Activated CD8-positive, alpha-beta memory T cell treated with anti-CD3 and anti-CD28 coated beads, Interleukin-2, amount 50 U/mL, for 1 hour (primary cell): ENCODE measurements around the gene THSD8.

Source experiments
- DNase-seq: peaks from one replicate; pipeline ENCODE4 v3.0.0-alpha.2; 2020; ENCODE audit errors: extremely low read depth

The THSD8 gene

DNA sequence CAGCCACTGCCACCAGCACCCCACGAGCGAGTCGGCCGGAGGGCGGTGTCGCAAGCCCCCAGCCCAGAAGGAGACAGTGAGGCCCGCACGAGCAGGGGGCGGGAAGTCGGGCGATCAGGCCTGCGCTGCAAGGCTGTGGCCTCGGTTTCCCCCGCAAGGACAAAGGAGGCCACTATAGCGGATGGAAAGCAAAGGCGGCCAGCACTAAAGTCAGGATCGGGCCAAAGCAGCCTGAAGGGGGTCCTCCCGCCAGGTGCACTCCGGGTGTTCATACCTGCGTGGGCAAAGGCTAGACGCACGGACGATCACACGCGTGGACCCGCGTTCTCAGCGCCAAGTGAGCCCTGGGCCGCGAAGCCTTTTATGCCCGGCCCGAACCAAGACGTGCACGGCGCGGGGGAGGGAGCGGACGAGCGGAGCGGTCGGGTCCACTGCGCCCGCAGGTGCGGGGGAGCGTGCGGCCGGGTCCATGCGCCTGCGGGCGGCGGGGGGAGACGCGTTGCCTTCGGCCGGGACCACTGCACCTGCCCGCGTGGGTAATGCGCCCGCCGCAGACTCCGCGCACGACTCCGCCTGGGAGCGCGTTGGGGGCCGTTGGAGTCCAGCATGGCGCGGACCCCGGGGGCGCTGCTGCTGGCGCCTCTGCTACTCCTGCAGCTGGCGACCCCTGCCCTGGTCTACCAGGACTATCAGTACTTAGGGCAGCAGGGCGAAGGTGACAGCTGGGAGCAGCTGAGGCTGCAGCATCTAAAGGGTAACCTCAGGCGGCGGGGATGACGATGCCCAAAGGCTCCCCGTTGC, at the start of gene THSD8, which contains the start of gene PRDX2:
Gene THSD8, plus strand, starts transcription at position 604 of the 801 bp plus-strand sequence. Its CDS starts 3 bp downstream, at position 607.
Gene PRDX2, minus strand, starts transcription at position 335 of the 801 bp plus-strand sequence. CDS start 539 bp downstream, outside the sequence.
- no peak for DNase-seq

DNA sequence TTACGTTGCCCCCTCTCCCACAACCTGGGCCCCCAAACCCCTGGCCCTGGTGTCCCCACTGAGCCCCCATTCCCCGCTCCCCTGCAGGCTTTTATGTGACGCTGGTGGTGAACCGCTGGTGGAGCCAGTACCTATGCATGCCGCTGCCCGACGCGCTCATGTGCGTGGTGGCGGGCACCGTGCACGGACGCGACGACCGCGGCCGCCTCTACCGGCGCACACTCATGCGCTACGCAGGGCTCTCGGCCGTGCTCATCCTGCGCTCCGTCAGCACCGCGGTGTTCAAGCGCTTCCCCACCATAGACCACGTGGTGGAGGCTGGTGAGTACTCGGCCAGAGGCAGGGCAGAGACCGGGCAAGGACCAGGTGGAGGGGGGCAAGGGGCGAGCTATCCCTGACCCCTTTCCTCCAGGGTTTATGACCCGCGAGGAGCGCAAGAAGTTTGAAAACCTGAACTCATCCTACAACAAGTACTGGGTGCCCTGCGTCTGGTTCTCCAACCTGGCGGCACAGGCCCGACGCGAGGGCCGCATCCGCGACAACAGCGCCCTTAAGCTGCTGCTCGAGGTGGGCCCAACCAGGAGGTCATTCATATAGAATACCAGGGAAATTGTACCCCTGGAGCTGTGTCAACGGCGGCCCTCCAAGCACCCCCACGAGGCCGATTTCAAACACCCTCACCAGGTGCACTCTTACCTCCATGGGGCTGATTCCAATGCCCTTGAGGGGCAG, 47.2 kb upstream of the THSD8 start:
- no peak for DNase-seq

DNA sequence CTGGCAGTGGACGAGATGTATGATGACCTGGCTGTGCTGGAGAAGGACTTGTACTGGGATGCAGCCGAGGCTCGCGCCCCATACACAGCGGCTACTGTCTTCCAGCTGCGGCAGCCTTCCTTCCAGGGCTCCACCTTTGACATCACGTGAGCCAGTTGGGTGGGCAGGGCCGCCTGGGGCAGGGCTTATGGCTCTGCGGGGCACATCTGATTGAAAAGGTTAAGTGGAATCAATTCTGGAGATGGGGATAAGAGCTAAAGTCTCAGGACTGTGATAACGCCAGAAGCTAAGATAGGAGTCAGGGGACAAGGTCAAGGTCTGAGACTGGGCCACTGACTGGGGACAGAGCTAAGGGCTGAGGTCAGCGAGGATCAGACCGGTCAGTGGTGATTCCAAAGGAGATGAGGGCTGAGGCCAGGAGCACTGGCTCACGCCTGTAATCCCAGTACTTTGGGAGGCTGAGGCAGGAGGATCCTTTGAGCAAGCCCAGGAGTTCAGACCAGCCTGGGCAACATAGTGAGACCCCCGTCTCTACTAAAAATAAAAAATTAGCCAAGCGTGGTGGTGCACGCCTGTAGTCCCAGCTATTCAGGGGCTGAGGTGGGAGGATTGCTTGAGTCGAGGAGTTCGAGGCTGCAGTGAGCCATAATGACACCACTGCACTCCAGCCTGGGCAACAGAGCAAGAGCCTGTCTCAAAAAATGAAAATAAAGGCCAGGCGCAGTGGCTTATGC, 45.6 kb upstream of the THSD8 start:
- no peak for DNase-seq

GRCh38 chr19:12757544-12758274, 44.2 kb upstream of the THSD8 start:
- no peak for DNase-seq

DNA sequence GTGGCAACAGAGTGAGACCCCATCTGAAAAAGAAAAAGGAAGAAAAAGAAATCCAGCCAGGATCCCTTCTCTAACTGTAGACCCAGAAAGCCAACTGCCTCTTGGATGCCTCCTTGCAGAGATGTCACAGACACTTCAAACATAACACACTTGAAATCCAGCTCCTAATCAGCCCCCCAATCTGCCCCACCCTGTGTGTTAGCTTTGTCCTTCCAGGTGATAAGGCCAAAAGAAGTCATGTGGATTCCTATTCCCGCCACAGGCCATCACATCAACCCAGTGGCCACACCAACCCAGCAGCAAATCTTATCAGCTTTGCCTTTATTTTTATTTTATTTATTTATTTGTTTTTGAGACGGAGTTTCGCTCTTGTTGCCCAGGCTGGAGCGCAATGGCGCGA, 42.2 kb upstream of the THSD8 start:
- DNase-seq: no peak

DNA sequence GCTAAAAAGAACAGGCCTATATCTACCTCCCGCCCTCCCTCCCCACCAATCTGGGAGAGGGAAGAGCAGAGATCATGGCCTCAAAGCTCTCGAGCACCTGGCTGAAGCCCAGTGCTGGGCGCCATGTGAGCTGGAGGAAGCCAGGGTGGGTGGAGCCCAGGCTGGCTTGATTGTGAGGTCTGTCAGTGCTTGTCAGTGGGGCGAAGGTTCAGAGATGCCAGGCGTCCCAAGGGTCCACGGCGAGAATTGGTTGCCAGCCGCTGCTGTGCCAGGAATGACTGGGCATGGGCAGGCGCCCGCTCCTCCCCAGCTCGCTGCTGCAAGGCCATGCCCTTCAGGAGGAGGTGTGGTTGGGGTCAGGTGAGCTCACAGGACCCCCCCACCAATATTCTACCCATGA, 38.8 kb upstream of the THSD8 start:
- DNase-seq: no peak

GRCh38 chr19:12764698-12765097, 37.2 kb upstream of the THSD8 start:
- DNase-seq: no peak

DNA sequence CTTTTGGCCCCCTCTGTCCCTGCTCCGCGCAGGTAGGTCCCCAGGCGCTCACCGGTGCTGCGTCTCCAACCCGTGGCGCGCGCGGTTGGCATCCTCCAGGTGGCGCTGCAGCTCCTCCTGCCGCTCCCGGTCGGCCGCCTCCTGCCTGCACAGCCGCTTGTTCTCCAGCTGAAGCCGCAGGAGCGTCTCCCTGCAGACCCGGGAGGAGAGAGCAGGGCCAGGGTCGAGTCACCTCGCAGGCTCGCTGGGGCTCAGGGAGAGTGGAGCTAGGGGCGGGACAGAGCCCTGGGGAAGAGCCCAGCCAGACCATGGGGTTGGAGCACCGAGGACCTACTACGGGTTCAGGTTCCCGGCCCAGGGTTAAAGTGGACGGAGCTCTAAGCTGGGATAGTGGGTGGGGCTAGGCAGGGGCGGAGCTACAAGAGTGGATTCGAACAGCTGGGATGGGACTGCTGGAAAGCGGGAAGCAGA, 35.8 kb upstream of the THSD8 start:
- no peak for DNase-seq

GRCh38 chr19:12767150-12767549, 34.7 kb upstream of the THSD8 start:
- DNase-seq: no peak

GRCh38 chr19:12767666-12768065, 34.2 kb upstream of the THSD8 start:
- DNase-seq: no peak

GRCh38 chr19:12769689-12770088, 32.2 kb upstream of the THSD8 start:
- DNase-seq: no peak

GRCh38 chr19:12770922-12771321, 30.9 kb upstream of the THSD8 start:
- no peak for DNase-seq

GRCh38 chr19:12772323-12772722, 29.5 kb upstream of the THSD8 start:
- DNase-seq: no peak

DNA sequence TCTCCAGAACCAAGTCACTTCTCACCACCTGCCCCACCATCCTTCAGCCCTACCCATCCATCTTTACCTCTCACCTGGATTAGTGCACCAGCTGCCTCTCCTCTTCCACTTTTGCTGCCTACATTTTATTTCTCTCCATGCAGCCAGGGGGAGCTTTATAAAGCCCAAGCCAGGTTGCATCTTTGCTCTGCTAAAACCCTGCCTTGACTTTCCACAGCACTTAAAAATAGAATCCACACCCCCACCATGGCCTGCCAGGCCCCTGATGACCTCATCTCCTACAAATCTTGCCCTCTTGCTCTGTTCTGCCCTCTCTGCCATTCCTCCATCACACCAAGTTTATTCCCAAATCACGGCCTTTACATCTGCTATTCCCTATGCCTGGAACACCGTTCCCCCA, 28.3 kb upstream of the THSD8 start:
- no peak for DNase-seq

DNA sequence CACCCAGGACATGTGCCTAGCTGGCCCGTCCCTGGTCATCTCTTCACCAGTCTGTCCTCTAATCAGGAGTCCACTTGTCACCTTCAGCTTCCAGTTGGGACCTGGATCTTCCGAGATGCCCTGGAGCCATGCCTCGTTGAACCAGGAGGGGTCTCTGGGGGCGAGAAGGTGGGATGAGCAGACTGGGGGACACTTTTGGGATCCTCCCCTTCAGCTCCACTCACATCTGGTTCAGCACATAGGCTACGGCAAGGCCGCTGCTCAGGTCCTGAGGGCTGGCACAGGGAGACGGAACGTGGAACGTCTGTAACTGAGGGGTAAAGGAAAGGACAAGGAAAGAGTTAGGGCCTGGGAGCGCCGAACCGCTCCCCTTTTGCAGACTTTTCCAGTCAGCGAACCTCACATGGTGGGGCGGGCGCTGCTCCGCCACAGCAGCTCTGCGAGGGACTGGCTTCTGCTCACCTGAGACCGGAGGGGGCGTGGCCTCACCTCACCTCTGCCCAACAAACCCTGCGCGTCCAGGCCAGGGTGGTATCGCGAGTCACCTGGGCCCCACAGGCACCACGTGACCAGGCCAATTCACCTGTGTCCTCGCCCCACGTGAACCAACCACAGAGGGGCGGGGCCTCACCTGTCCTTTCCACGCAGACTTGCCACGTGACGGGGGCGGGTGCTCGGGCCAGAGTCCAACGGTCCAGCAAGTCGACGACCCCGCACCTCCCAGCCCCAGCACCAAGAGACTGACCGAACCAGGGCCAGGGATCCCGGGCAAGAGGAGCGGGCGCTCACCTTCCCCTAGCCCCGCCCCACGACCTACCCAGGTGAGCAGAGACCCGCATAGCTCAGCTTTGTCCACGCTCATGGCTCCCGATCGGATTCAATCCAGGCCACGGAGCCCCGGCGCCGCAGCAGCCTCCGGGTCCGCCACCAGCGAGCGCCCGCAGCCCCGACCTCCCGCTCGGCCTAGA, 27.0 kb upstream of the THSD8 start, which contains the start of gene HOOK2:
Gene HOOK2, minus strand, starts transcription at position 965 of the 968 bp plus-strand sequence. Its CDS starts 103 bp downstream, at position 862.
- no peak for DNase-seq

DNA sequence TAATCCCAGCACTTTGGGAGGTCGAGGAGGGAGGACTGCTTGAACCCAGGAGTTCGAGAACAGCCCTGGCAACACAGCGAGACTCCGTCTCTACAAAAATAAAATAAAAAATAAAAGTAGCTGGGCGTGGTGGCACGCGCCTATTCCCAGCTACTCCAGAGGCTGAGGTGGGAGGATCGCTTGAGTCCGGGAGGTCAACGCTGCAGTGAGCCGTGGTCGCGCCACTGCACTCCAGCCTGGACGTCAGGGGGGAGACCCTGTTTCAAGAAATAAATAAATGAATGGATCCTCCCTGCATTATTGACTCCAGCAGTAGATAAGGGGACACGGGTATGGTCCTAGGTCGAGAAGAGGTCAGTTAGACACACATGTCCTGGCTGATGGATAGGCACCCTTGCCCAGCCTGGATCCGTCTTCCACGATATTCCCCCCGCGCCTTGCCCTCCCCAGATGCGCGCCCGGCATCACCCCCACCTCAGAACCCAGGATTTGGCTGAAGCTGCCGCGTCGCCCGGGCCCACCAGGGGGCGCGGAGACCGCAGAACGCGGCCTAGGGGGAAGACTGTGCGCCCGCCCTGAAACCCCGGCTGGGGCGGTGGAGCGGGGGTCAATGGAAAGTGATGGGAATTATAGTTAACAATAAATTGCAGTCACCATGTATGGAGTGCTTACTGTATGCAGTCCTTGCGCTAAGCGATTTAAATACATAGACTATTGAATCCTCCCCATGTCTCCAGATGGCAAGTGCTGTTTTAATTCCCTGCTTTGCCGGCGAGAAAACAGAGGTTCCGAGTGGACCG, 24.5 kb upstream of the THSD8 start:
- DNase-seq: no peak

DNA sequence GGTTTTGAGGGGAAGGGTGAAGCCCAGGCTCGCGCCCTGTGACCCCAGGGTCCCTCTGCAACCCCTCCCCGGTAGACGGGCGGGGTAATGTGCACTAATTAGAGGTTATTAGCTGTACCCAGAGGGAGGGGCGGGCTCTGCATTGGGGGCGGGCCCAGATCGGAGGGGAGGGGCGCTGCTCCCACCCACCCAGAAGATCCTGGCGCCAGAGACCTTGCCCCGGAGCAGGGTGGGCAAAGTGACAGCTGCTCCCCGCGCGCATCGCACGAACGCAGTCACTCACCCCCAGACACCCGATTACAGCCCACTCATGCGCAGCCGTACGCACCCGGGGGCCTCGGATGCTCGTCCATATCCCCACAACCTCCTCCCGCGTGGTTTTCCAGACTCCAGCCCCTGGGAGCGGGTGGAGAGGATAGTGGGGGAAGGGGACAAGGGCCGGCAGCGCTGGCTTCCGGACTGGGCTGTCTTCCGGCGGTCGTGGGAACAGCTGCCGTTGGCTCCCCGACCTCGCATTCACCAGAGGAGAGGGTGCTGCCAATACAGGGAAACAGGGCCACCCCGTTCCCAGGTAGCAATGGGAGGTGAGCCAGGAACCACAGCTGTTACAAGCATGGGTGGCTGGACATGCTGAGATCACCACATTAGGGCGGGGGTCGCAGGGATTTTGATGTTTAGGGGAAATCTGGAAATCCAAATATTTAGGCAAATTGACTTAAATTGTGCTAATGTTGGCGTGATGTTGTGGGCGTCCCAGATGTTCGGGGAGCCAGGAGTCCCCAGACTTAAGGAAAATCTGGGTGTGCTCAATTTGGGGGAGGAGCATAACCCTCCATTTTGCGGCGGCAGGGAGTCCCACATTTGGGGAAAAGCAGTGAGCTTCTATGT, 23.6 kb upstream of the THSD8 start:
- no peak for DNase-seq

DNA sequence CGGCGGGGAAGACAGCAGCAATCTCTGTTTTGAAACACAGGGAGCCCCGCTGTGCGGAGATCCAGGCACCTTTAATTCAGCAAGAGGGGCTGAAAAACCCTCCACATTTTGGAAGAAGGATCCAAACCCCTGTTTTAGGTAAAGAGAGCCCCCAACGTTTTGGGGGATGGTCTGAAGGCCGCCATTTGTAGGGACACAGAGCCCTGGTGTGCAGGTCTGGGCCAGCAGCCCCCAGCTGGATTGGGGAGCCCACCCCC, 23.0 kb upstream of the THSD8 start:
- no peak for DNase-seq
